HL-60/S4 (cell line): ENCODE results near the gene NAV2.
"Not testable (repeated sequence)": the region's sequence is repeated elsewhere in the genome, so short reads cannot be mapped to it uniquely, and the experiment has no call there.

Experiments
- in situ Hi-C: fragments of 300-500 bp; cut with MboI; formaldehyde crosslinking; loops from 2 replicates; pipeline ENCODE4 v1.14.3; 2022; ENCODE audit warnings: low sequenced_read_pairs

Gene NAV2

DNA sequence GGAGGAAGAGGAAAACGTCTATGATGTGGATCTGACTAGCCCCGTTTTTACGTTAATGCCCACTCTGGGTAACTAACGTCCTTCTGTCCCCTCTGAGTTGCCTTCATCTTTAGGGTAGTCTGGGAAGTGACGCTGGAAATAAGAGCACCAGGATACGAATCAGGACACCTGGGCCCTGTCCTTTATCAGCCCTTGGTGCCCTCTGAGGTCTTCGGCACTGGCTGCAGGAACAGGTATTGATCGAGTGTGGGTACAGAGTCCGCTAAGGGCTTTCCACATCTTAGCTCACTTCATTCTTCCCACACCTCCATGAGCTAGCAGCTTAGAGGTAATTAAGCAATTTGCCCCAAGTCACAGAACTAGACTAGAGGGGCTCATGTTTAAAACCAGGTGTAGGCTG is 223.8 kb downstream of the NAV2 start:
- in situ Hi-C loops, result loop anchor here (25.0 kb wide), 1 partner anchor 176 kb away; no protein-coding TSS in a partner anchor

- in situ Hi-C loops, result loop anchor here (25.0 kb wide), 1 partner anchor 174 kb away; no protein-coding TSS in a partner anchor
These were observed 225.7 kb downstream of the NAV2 start for GRCh38 chr11:19938169-19938856.

GRCh38 chr11:19938866-19939265 is 226.2 kb downstream of the NAV2 start:
- in situ Hi-C loops, result loop anchor here (25.0 kb wide), 1 partner anchor 173 kb away; no protein-coding TSS in a partner anchor

- in situ Hi-C loops, result loop anchor here (25.0 kb wide), 1 partner anchor 173 kb away; no protein-coding TSS in a partner anchor
These were observed 226.8 kb downstream of the NAV2 start for GRCh38 chr11:19939415-19939929.

GRCh38 chr11:19940831-19941230 is 228.2 kb downstream of the NAV2 start:
- in situ Hi-C loops, result loop anchor here (25.0 kb wide), 1 partner anchor 171 kb away; no protein-coding TSS in a partner anchor

- in situ Hi-C loops, result loop anchor here (25.0 kb wide), 1 partner anchor 166 kb away; no protein-coding TSS in a partner anchor
These were observed 234.0 kb downstream of the NAV2 start for GRCh38 chr11:19946681-19947080.

DNA sequence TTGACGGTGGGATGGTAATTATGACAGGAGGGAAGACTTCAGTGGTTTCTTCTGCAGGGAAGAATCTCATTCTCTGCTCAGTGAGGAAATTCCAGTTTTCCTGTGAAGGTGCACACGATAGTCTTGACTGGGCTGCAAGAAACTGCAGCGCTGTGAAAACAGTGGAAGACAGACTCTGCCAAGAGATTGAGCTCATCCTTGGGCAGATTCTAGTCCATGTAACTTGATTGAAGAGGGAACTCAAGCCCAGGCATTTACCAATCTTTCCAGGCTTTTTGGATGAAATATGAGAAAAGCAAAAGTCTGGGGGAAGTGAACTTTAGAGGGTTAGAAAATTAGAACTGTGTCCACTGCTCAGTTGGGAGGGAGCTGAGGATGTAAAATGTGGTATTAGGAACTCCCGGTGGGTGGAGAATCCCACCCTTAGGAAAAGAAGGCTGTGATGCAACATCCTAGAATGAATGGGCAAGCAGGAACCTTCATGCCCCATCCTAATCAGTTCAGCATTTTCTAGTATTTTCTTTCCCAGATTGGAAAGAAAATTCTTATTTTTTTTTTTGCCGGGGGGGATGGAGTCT is 235.0 kb downstream of the NAV2 start:
- in situ Hi-C loops, result loop anchor here (25.0 kb wide), 1 partner anchor 165 kb away; no protein-coding TSS in a partner anchor

GRCh38 chr11:19949606-19950005 is 237.0 kb downstream of the NAV2 start:
- in situ Hi-C loops, result loop anchor here (25.0 kb wide), 1 partner anchor 163 kb away; no protein-coding TSS in a partner anchor

GRCh38 chr11:19951558-19952115 is 239.0 kb downstream of the NAV2 start:
- in situ Hi-C loops, result no loop called here

DNA sequence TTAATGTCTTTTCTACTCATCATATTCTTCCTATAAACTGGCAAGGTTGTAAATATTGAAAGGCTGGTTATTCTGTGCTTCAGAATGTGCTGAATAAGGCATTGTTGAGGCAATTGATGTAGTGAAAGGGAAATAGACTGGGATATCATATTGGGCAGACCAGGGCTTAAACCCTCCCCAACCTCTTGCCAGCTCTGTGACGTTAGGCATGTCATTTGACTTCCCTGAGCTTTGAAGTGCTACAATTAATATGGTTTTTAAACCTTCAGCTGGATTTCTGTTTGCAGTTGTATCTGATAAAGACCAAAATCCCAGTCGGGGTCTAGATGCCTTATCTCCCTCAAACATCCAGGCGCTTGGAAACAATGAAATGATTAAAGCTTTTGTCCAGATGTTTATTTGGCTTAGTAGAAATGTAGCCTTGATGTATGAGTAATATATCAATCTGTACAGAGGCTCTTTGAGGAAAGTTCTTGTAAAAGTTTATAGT is 239.5 kb downstream of the NAV2 start:
- in situ Hi-C loops, result no loop called here

DNA sequence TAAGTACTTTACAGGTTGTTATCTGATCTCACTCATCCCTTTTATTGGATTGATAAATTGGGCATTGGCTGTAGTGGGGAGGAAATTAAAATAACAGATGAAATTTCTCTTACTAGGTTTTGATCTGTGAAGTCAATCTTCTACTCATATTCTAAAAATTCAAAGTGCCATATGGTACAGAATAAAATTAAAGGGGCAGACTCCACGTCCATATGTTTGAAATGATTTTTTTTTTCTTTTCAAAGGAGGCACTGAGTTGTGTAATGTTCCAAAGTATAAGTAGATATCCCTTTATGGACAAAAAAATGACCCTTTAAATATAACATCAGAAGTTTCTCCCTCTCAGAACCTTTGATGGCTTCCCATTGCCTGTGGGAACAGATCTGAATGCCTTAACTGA is 240.3 kb downstream of the NAV2 start:
- in situ Hi-C loops, result no loop called here

GRCh38 chr11:19953336-19953735 is 240.7 kb downstream of the NAV2 start:
- in situ Hi-C loops, result no loop called here

DNA sequence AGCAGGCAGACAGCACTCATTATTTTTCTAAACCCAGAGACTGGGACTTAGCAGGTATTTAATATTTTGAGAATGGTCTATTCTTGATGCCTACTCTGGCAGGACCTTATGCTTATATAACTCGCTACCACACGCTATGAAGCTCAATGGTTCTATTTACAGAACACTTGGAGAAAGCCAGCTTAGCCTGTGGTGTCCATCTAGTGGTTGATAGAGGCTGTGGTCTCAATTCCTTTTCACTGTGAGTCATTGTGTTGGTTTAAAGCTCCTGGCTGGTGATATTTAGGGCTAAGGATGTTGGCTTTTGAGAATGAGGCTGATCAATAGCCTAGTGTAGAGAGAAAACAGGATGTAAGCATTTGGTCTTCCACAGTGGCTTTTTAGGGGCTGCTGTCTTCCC is 241.3 kb downstream of the NAV2 start:
- in situ Hi-C loops, result no loop called here

DNA sequence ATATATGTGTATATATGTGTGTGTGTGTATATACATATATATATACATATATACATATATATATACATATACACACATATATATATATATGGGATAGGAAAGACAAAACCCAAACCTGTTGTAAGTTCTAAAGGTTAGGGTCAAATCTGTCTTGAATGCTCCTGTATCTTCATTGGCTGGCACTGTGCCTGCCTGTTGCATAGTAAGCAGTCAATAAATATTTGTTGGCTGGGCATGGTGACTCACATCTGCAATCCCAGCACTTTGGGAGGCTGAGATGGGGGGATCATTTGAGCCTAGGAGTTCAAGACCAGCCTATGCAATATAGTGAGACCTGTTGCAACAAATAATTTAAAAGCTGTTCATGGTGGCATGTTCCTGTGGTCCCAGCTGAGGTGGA is 242.3 kb downstream of the NAV2 start:
- in situ Hi-C loops, result no loop called here

- in situ Hi-C loops, result no loop called here
These were observed 243.0 kb downstream of the NAV2 start for GRCh38 chr11:19955660-19956059.

- in situ Hi-C loops, result no loop called here
These were observed 243.6 kb downstream of the NAV2 start for GRCh38 chr11:19956228-19956627.

GRCh38 chr11:19957294-19957943 is 244.8 kb downstream of the NAV2 start:
- in situ Hi-C loops, result no loop called here

GRCh38 chr11:19958204-19958603 is 245.6 kb downstream of the NAV2 start:
- in situ Hi-C loops, result no loop called here

GRCh38 chr11:19959210-19959609 is 246.6 kb downstream of the NAV2 start:
- in situ Hi-C loops, result no loop called here

DNA sequence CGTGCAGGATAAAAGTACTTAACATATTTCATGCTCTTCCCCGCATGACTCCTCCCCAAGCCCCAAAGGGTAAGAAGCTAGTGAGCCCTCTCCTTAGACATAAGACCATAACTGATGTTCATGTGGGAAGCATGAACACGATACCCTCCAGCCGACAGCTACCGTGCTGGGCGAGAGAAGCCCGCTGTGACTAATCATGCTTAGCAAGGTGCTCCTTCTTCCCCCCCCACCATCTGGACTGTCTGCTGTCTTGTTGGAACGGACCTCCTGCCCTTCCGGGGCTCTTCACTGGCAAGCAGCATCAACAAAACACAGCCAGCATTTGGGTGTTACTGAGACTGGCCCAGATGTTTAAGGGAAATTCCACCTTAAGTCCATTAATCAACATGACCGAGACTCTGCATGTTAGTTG is 247.0 kb downstream of the NAV2 start:
- in situ Hi-C loops, result no loop called here

DNA sequence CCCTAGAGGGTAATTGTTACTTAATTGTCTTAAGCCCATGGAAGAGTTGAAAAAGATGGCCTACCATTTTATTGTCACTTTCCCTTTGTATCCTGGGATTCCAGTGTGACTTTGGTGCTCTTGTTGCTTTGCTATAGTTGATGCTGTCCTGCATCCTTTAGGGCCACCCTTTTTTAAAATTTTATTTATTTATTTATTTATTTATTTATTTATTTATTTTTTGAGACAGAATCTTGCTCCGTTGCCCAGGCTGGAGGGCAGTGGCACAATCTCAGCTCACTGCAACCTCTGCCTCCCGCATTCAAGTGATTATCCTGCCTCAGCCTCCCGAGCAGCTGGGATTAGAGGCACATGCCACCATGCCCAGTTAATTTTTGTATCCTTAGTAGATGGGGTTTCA is 247.8 kb downstream of the NAV2 start:
- in situ Hi-C loops, result not testable (repeated sequence)
